Smooth muscle cell of the brain vasculature (primary cell): Measurements from ENCODE around the gene F12.

Experiments used
- DNase-seq: peaks from one replicate; pipeline ENCODE4 v3.0.0-alpha.2; 2012; ENCODE audit warnings: low read depth, low spot score

The F12 gene

GRCh38 chr5:177409043-177409801 lies at the start of gene F12:
Gene F12 (minus strand): TSS chr5:177409564. CDS start chr5:177409527, 37 bp downstream.
- no peak for DNase-seq

- DNase-seq = no peak
Observed at GRCh38 chr5:177458912-177459350, 49.6 kb upstream of the F12 start.

GRCh38 chr5:177457852-177458681 lies 48.7 kb upstream of the F12 start:
- no peak for DNase-seq

DNA sequence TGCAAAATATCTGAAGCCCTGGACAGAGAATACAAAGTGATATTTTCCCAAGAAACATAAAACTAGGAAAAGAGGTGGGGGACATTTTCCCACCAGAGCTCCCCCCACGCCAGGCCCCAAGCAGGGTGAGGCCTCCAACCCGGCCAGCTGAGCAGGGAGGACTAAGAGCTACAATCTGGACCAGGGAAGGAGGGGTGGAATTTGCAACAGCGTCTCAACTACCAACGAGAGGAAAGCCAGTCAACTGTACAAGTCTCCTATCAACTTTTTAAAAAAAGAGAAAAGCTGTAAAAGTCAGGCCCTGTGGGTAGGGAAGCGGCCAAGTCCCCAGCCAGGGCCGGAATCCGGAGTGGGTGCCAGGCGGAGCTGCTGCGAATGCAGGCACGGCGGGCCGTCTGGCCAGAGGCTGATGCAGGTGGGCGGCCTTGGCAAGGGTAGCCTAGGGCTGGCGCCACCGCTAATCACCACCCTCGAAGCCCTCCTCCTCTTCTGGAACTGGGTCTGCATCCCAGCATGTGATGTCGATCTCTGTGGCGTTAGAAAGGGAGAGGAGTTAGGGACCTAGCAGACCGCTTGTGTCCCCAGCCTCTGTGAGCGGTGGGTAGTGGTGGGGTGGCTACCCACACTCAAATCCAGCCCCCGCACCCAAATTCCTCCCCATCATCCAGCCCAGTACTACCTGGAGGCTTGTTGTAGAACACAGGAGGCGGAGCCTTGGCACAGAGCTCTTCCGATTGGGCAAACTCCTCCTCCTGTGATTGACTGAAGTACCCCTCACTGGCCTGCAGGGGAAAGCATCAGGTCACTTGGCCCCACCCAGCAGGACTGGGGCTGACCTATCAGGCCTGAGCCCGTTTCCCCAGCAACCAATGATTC lies 47.9 kb upstream of the F12 start:
- DNase-seq = peak; percentile 90

DNA sequence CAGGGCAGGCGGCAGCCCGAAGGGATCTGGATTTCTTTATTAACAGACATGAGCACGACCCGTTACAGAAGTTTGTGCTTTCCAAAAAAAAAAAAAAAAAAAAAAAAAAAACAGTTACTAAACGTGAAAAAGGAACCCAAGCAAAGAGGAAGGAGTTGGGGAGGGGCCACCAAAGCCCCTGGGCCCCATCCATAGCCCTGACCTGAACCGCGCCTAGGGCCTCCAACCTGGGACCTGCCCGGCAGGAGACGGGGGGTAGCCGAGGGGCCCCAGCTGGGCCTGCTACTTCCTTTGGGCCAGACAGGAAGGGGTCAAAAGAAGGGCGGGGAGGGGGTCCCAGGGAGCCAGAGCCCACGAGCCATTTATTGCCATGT lies 47.2 kb upstream of the F12 start:
- DNase-seq = no peak

- peak; percentile 87 for DNase-seq
Observed at GRCh38 chr5:177455661-177456590, 46.6 kb upstream of the F12 start.

GRCh38 chr5:177455036-177455660 lies 45.8 kb upstream of the F12 start:
- DNase-seq = no peak

DNA sequence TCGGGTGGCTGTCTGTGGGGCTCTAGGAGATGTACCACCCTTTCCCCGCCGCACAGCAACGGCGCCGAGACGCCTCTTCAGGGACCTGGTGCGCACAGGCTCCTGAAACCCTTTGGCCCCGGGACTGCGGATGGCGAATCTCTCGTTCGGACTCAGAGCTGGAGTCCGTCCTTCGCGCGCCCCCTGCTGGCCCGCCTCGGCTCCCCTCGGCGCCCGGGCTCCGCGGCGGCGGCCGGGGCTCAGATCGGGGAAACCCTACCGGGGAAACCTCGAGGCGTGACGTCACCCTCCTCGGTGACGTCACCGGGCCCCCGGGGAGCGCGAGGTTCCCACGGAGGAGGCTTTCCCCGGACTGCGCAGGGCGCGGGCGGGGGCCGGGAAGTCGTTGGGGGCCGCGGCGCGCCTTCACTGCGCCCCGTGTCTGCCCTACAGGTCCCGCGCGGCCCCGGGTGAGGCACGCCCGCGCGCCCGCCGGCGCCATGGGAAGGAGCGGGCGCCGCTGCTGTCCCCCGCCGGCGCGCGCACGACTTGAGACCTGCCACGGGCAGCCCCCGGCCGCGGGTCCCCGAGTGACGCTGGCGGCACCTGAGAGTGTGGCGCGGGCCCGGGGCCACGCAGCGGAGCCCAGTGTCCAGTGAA lies 45.2 kb upstream of the F12 start:
- peak; percentile 76 for DNase-seq

- DNase-seq = no peak
Observed at GRCh38 chr5:177453852-177454396, 44.6 kb upstream of the F12 start.

DNA sequence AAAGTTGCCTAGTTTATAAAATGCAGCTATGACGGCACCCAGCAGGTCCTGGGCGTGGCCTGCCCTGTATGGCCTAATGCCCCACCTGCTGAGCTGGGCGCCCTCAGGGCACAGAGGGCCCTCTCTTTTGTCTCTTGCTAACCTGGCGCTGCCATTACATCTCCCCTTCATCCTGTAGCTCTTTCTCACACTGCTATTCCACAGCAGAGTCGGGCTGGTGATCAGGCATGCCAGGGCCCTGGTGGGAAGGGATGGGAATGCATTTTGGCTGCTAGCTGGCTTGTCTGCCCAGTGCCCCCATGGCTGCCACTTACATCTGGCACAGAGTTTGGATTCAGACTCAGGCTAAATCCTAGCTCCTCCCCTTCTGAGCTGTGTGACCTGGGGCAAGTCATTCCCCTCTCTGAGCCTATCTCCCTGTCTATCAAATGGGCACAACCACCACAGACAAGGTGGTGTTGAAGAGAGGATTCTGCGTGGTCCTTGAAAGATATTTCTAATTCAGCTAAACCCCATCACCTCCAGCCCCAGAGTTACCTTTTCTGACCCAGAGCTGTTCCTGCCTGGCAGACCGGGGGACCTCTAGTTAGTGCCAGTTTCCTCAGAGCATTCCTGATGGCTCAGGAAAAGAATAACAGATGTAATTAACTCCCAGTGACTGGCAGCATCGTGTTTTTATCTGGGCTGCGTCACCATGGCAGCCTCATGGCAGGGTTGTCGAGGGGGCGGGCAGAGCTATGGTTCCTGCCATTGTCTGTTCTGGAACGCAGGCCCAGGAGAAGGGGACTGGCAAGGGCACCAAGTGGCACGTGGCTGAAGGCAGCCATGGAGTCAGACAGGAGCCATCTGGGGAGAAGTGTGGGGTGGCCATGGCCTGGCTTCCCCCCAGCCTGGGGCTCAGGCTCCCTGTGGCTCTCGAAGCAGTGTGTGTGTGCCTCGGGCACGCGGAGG lies 43.6 kb upstream of the F12 start:
- DNase-seq = no peak

GRCh38 chr5:177450667-177451424 lies 41.5 kb upstream of the F12 start:
- DNase-seq = no peak

DNA sequence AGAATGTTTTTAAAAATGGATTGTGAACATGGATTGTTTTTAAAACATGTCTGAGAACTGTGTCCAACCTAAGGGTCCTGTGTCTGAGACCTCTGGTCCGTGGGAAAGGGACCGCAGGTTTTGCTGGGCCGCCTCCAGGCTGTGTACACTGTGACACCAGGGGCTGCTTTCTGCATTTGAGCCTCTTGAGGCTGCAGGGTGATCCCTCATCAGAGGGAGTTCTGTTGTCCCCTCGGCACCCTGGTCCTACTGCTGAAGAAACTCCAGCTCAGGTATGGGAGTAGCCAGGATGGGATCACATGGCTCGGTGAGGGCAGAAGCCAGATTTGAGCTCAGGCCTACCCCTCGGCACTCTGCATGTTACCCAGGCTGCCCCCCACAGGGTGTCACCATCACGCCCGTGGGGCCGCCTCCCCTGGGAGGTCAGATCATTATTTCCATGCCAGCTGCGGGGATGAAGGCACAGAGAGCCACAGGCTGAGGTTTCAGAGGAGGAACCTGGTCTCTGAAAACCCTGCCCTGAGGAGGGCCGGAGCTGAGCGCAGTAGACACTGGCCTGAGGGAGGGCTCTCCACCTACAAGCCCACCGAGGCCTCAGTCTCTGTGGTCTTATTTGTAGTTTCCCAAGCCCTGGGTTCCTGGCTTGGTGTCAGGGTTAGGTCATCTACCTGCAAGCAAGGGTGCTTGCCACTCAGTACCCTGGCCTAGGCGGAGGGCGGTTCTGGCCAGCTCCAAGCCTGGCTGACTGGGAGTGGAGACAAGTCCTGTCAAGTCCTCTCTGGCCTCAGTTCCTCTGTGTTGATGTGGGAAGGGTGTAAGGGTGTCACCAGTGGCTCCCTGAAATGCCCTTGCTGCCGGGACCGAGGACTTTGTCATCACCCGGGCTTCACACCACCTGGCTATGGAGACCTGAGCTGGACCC lies 40.0 kb upstream of the F12 start:
- DNase-seq = no peak

DNA sequence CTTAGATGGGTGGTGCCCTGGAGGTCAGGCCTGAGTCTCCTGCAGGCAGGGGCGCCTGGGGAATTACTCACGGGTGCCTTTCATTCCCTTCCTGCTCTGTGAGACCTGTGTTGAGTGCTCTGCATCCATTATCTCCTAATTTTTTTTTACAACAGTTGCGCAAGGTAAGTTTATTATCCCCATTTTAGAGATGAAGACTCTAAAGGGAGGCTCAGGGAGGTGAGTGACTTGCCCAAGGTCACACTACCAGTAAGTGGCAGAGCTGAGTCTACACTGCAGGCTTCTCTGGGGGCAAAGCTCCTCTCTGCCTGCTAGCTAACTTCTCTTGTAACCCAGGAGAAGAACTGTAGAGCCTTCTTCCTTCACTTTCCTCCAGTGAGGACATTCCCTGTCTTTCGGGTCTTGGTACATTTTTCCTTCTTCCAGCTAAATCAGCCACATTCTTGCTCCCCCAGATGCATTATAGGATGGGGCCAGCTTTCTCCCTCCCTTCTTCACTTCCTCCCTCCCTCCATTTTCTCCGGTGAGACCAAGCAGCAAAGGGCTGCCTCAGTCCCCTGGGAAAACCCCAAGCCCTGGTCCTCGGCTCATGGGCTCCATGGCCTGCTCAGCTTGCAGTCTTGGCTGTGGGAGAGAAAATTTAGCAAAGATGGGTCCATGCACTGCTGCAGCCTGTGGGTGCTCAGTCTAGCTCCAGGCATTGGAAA lies 39.0 kb upstream of the F12 start:
- no peak for DNase-seq

DNA sequence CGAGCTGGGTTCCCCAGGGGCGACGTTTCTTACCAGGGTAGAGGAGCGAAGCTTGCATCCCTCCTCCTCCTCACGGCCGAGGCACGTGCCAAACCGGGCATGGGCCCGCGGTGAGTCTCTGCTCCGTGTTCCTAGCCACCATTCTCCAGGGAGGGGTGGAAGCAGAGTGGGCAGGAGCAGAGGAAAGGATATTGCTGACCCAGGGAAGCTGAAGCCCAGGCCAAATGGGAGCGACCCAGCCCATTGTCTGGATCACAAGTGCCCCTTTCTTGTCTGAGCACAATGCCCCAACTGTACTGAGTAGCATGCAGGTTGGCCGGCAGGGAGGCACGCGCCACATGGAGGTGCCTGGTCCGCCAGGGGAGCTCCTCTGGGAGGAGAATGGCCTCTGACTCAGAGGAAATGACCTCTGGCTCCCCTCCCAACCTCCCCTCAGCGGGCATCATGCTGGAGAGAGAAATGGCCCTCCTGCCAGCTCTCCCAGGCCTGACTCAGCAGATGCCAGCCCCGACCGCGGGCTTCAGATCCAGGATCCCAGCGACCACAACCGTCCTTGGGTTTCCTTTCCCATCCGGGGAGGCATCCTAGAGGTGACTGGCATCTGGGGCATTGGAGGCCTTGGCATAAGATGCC lies 38.4 kb upstream of the F12 start:
- DNase-seq = no peak

DNA sequence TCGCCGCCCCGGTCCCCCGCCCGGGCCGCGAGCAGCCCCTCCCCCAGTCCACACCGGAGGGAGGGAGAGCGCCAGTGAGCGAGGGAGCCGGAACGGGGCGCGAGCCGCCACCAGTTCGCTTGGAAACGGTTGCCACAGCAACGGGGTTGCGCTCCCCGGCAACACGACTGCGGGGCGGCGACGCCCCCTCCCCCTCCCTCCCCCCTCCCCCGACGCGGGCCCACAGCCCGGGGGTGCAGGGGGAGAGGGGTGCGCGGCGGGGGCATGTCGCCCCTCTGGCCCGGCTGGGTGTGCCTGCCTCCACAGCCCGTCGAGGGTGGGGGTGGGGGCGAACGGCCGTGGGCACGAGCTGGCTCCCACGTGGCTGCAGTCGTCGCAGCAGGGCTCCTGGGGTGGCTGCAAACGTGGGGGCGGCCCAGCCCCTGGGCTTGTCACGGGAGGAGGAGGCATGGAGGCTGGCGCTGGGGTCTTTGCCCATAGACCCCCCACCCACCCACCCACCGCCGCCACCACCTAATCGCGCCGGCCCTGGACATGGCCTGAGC lies 37.8 kb upstream of the F12 start:
- no peak for DNase-seq
